GM19324 (cell line): ENCODE measurements around the gene FAM114A2.
"Not testable (repeated sequence)": the region's sequence is repeated elsewhere in the genome, so short reads cannot be mapped to it uniquely, and the experiment has no call there.

Experiments
- ATAC-seq: cut with Tn5 transposase; IDR thresholded peaks from one replicate; pipeline ENCODE4 v1.9.1; 2021; ENCODE audit warnings: mild to moderate bottlenecking, moderate library complexity; ENCODE audit not compliant: unreplicated experiment, low FRiP score

FAM114A2 gene

DNA sequence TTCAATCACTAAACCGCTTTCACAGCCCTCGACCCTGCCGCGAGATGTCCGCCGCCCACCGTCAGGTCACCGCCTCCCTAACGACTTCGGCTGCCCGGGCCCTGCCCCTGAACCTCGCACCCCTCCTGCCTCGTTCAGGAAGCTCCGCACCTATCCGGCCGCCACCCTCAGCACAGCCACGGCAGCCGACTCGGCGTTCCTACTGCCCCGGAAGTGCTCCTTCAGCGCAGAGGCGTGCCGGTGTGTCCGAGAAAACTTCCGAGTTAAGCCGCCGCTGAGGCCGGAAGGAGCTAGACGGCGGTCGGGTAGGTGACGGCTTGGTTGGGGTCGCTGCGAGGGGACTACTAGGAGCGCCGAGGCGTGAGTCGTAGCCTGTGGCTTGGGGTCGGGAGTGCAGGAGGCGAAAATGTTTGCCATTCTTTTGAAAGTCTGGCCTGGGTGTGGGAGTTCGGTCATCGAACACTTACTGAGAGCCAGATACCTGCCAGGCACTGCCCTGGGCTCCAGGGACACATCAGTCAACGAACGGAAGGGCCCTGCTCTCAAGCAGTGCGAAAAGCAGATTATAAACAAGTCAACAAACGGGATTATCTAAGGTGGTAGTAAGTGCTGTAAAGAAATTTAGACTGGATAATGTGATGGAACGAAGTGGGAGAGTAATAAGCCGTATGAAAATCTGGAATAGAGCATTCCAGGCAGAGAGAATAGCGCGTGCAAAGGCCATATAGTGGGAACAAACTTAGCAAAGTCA lies at the start of gene FAM114A2, which contains the start of gene MFAP3:
TSS of gene FAM114A2 (minus strand) at position 204 of the 751 bp plus-strand sequence. CDS start 3,957 bp downstream, outside the sequence.
TSS of gene MFAP3 (plus strand) at position 261 of the 751 bp plus-strand sequence. CDS start 10,756 bp downstream, outside the sequence.
- peak; percentile 100 for ATAC-seq

DNA sequence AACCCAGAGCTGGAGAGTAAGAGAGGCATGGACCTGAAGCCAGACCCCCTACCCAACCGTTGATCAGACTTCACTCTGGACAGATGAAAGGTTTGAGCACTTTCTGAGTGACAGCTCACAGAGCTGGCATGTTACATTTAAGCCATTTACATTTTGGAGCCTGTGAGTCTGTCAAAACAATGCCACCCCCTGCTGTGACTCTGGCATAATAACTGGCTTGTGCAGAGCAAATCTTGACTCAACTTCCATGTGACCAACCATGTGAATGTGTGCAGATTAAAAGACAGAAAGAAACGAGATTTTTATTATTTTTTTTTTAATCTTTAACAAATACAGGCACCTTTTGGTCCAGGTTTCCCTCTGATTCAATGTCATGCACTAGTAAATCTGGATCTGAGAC lies 48.5 kb upstream of the FAM114A2 start:
- no peak for ATAC-seq

DNA sequence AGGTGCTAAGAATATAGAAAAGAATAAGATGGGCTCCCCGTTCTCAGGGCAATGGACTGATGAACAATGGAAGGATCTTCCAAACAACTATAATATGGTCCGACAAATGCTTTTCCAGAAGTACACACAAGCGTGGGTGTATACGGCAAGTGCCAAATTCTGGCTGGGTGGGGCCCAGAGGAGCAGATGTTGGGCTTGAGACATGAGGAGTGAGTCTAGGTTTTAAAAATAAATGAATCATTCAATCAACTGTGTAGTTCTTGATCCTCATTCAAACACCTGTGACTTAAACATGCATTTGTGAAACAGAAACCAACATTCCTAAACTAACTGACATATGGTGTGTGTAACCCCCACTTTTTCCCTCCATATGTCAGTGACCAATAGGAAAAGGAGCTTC lies 47.9 kb upstream of the FAM114A2 start:
- ATAC-seq = no peak

DNA sequence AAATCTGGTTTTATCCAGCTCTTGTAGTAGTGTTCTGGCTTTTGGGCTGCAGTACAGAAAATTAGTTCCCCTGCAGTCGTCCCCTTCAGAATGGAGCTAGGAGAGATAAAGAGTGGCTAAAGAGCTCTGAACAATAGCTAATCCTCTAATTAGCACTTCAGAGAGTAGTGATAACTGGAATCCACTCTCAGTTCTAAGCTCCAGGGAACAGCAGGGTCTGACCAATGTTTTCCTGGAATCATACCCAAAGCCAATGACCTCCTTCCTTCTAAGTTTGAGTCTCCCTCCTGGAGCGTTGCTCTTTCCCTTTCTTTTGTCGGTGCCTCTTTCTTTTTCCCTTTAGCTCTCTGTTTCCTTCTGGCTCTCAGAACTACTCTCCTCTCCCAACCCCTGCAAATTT lies 47.4 kb upstream of the FAM114A2 start:
- ATAC-seq = no peak

DNA sequence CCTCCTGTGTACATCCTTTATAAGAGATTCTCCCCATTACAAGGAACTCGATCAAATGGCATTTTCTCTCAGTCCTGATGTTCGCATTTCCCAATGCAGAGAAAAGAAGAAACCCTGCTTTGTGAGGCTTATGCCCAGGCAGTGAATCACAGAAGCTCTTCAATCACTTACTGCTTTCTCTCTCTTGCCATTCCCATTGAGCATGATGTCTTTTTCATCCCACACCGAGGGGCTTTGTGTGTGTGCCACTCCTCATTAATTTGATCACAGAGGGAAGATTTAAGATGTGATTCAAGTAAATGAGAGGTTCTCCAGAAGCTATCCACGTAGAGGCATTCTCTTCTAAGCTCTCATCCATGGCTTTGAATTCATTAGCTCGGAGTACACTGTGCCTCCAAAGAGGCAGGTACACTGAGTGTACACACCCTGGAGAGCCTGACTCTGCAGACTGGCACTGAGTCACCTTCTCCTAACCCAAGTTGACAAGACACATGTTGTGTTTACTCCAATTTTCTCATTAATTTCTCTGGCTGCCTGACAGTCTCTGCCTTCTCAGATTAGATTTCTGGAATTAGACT lies 45.4 kb upstream of the FAM114A2 start:
- ATAC-seq = no peak

DNA sequence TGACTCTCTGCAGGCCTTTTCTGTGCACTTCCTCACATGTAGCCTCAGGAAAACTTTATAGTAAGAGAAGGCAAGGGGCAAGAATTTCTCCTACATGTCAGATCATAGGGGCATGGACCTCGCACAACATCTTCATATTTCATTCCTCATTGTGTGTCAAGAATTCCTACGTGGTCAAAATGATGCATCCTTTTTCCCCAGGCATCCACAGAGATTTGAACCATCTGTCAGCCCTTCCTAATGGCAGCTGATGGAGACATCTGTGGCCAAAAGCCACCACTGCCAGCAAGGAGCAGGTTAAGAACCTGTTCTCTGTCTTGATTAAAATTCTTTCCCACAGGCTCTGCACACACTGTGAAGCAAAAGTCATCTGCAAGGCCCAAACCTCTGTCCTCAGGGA lies 42.5 kb upstream of the FAM114A2 start:
- no peak for ATAC-seq

DNA sequence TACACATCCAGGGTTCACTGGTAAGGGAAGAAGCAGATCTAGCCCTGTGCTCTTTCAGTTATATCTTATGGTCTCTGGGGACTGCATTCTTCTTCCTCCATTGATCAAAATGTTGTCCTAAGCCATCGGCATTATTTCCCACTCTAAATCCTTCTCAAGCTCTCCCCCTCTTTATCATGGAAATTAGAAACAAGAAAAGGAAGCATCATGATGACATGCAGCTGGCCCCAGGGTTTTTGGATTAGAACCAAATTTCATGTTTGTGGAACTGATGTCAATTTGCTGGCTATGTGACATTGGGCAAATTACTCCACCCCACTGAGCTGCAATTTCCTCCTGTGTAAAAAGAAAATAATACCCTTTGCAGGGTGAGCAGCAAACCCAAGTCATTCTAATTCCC lies 39.6 kb upstream of the FAM114A2 start:
- no peak for ATAC-seq

DNA sequence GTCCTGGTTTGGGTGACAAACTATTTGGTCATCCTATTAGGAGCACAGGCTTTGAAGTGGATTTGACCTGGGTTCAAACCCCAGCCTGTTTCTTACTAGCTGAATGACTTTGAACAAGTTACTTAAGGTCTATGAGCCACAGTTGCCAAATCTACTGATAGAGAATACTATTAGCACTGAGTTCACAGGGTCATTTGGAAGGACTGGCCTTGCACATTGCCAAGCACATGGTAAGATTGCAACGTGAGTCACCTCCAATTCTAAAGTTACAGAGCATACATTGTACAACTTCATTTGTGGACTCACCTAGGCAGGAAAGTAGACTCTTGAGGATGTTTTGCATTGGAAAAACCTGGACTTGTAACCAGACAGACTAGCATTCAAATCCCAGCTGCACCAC lies 39.0 kb upstream of the FAM114A2 start:
- no peak for ATAC-seq

DNA sequence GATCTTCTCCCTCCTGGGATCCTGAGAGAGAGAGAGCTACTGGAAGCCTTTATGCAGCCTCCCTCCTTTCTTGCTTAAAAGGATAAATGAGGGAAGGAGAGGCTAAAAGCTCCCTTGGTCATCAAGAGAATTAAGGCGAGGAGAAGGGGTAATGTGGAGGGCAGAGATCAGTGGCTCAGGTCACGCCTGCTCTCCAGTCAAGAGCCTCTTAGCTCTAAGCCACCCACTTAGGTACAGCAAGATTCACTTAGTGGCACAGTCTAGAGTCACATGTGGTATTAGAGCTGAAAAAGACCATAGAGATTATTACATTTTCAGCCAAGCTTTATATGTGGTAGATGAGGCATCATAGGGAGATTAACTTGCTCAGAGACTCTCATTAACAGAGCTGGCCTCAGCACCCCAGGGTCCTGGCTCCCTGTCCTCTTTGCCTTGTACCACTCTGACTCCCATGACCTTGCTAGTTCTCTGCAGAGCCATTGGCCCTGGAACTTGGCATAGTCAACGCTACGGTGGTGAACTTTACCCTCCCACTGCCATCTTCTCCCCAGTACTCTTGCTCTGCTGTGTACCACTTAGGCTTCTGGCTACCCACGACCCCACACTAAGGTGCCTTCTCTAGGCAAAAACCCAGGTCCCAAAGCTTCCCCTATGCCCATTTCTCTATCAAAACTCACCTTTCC lies 37.7 kb upstream of the FAM114A2 start:
- no peak for ATAC-seq

DNA sequence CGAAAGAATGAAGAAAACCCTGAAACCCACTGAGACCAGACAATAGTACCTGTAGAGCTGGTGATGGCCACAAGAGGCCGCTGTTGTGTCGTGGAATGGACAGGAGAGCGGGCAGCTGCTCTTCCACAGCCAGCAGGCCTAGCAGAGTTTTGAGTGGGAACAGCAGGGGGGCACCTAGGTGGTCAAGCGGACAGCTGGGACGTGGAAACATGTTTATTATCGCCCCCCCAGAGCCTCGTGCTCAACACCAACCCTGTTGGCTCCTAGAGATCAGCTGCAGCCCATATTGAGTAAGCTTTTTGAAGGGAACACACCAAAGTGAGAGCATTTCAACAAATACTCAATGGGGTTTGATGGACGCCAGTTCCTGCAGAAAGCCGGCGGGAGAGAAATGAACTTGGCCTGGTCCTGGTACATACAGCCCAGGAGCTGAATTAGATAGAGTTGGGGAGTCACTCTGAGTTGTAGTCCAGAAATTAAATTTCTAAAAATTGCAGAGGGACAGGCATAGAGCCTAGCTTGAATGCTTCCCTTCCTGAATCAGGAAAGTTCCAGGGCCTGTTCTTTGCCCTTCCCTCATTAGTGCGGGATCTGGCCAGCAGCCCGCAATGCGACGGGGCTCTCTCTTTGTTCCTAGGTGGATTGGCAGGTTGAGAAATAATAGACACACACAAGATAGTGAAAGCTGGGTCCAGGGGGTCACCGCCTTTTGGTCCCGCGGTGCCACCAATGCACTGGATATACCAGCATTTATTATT lies 33.9 kb upstream of the FAM114A2 start:
- peak; percentile 91 for ATAC-seq

DNA sequence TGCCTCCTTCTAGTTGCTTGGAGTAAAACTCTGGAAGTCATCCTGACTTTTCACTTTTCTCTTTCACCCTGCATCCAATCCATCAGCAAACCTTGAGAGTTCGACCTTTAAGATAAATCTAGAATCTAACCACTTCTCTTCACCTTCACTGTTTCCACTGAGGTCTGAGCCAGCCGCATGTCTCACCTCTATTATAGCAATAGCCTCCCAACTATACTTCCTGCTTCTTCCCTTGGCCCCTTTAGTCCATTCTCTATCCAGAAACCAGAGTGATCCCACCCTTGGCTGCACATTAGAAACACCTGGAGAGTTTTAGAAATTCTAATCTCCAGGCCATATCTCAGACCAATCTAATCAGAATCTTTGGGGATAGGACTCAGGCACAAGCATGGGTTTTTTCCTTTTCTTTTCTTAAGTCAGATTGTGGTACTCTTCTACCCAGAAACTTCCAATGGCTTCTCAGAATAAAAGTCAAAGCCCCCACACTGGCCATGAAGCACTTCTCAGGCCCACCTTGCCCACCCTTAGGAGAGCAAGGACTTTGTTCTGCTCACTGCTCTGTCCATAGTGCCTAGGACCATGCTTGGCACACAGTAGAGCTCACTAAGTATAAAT lies 33.2 kb upstream of the FAM114A2 start:
- ATAC-seq = peak; percentile 20

DNA sequence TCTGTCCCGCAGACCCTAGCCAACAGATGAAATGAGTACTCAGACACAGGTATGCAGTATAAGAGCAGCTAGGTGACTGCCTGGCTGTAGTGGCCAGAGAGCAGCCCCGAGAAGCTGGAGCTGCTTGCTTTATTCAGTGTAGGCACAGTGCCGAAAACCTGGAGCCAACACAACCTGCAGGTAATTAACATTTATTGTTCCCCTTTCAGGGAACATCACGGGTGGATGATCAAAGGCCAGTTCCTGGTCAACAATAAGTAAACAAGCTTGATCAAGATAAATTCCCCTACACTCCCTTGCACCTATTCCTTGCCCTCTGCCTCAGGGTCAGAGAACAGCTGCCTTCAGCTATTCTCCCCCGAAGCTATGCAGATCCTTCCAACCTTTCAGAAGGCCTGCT lies 31.1 kb upstream of the FAM114A2 start:
- not testable (repeated sequence) for ATAC-seq

DNA sequence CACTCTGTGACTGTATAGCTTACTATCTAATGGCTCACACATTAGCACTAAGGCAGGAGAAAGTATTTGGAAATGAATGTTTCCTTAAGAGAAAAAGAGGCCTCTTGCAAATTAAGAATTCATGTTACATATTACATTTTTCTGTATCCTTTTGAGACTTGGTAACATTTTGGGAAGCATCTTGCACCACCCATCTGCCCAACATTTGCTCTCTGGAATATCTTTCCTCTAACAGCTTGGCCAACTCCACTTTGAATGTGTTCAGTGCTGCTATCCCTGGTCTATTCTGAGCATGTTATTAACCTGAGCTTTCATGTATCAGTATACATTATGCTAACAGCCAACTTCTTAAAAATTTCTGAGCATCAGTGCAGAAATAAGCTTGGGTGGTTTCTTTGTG lies 27.3 kb upstream of the FAM114A2 start:
- no peak for ATAC-seq

DNA sequence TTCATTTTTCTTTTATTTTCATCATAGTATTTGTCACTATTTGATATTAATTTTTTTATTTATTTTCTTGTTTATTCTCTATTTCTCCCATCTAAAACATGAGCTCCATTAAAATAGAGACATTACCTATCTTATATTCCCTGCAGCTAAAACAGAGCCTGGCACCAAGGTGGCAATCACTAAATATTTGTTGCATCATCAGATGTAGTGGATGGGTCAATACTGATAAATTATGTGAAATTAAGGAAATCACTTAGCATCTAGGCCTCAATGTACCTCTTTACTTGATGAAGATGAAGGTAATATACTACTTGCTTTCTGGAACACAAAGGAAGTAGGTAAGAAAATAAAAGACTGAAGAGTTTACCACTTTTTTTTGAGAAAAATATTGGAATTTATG lies 24.7 kb upstream of the FAM114A2 start:
- ATAC-seq = no peak

DNA sequence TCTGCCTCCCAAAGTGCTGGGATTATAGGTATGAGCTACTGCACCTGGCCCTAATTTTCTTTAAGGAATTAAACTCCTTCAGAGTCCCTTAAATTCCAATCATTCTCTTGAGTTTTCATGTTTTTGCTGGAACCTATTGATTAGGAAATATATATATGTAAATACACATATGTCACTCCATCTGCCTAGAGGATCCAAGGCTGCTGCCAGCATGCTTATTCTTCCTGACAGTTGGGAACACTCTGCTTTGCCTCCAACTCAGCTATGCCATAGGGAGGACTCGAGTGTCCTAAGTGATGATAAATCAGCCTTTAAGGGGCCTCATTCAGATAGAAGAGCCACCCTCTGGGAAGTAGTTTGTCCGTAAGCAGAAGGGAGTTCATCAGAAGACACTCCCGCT lies 21.9 kb upstream of the FAM114A2 start:
- ATAC-seq = no peak

DNA sequence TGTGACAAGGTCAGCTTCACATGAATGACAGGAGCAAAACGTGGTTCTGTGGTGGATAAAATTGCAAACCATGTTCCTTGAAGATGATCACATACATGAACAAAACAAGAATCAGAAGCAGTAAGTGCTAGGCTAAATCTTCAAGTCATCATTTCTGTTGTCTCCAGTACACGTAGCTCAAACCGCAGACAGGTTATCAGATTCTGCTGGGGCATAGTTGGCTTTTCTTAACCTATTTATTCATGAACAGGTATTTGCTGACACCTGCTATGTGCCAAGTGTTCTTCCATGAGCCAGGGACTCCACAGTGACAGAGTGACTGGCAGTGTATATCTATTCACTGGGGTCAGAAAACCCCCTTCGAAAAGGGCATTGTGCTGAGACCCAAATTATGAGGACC lies 20.9 kb upstream of the FAM114A2 start:
- ATAC-seq = no peak

DNA sequence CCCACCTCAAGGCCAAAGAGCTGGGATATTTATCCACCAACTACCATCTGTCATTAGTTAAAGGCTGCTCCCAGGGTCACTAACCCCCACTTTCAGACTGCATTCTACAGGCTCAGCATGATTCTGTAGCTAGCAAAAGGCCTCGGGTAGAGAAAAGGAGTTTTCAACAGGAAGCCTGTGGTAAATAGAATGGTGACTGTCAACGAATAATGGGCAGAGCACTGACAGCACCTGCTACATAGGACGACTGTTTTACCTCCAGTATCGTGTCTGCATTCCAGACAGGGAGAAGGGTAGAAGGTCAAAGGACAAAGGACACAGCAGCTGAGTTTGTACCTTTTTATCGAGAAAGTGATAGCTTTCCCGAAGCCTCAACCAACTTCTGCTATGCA lies 20.3 kb upstream of the FAM114A2 start:
- peak; percentile 30 for ATAC-seq

DNA sequence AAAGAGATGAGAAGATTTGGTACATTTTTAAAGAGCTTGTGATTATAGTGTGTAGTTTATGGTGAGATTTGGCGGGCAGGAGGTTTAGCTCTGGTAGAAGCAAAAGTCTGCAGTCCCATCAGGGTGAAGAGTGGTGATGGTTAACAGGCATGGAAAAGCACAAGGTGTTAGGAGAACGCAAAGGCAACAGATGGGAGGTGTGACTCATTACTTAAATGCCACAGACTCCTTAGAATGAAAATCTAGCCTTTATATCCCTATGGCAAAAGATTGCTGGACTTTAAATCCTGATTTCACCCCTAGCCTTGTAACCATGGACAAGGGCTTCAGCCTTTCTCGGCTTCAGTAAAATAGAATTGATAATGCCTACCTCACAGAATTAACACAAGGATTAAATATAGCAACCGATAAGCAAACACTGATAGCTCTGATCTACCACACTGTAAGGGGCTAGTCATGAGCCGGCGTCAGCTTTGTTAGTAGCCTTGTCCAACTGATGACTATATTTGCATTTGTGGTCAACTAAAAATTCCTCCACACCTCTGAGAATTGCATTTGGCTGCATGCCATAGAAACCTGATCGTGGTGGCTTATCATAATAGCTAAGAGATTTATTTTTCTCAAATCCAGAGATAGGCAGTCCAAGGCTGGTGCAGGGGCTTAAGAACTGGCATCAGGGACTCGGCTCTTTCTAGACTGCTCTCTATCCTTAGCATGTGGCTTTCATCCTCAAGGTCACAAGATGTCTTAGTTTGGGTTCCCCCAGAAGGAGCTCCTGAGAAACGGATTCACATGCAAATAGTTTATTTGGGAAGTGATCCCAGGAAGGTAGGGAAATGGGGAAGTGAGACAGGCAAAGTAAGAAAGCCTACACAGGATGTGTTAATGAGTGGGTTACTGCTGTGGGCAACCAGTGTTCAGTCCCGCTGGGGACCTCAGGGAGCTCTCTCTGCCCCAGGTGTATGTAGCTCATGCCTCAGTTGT lies 19.6 kb upstream of the FAM114A2 start:
- ATAC-seq = peak; percentile 53

DNA sequence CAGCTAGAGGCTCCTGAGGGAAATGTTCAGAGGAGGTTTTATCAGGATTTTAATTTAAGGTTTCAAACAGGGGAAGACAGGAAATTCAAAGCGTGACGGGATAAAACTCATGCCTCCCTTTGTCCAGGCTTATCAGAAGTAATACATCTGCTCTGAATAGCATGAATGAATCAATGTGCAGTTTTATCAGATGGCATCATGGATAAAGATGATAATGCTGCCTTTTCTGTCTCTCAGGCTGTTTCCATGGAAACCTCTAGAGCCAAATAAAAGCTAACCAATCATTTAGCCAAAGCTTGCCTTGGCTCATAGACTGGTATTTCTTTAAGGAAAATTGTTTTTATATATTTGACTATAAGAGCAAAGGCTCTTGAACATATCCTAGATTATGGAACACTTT lies 16.5 kb upstream of the FAM114A2 start:
- ATAC-seq = no peak
